ENCODE data around the gene ARHGEF17.

DNA sequence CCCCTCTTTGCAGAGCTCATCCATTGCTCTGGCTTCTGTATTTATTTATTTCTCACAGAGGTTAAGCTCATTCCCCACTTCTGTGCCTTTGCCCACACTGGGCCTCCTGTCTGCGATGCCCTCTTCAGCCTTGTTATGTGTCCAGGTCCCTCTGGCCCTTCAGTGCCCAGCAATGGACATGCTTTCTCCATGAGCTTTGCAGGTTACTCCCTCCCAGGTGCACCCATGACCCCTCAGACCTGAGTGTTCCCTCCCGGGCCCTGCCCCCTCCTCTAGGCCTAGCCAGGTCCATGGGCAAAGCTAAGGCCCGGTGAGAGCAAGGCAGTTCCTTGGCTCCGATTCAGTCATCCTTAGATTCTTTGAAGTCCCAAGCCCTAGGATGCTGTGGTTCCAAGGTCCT is 17.5 kb upstream of the ARHGEF17 start:
- TF ChIP-seq POLR2A (IDR thresholded peaks at IDR 0.05; ENCODE audit: low read length) = no peak
- no peak for TF ChIP-seq GATA1 (IDR thresholded peaks at IDR 0.05; ENCODE audit: low read depth, low read length)

Measured in erythroblast (primary cell).